ENCODE data around the gene RIN3.

DNA sequence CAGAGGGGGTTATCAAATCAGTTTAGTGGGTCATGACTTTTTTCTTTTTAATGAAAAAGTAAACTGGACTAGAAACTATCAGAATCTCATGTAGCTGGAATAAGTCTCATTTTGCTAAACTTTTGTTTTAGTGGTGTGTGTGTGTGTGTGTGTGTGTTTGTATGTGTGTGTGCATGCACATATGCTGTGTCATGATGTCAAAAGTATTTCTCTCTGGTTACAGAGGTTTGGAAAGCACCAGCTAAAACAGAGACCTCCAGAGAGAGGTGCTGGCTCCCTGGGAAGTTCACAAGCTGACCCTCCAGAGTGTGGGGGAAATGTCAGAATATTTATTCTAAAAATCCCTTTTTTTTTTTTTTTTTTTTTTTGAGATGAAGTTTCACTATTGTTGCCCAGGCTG is 120.1 kb downstream of the RIN3 start:
- TF ChIP-seq, protein P1, sequence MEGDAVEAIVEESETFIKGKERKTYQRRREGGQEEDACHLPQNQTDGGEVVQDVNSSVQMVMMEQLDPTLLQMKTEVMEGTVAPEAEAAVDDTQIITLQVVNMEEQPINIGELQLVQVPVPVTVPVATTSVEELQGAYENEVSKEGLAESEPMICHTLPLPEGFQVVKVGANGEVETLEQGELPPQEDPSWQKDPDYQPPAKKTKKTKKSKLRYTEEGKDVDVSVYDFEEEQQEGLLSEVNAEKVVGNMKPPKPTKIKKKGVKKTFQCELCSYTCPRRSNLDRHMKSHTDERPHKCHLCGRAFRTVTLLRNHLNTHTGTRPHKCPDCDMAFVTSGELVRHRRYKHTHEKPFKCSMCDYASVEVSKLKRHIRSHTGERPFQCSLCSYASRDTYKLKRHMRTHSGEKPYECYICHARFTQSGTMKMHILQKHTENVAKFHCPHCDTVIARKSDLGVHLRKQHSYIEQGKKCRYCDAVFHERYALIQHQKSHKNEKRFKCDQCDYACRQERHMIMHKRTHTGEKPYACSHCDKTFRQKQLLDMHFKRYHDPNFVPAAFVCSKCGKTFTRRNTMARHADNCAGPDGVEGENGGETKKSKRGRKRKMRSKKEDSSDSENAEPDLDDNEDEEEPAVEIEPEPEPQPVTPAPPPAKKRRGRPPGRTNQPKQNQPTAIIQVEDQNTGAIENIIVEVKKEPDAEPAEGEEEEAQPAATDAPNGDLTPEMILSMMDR (IDR thresholded peaks at IDR 0.05) = no peak
- TF ChIP-seq POLR2A (IDR thresholded peaks at IDR 0.05) (no peak), EP300 (IDR thresholded peaks at IDR 0.05) (no peak)

All from gastroesophageal sphincter (tissue), 3 donors.